Stimulated activated CD4-positive, alpha-beta T cell treated with anti-CD3 and anti-CD28 coated beads, Interleukin-15, amount 100 ng/mL, for 48 hours (primary cell): ENCODE measurements around the gene DTX4.

Experiments
- DNase-seq, 2 donors: peaks; one replicate each; pipeline ENCODE4 v3.0.0-alpha.2; 2020; ENCODE audit warnings: low read depth in 2 of 2

The DTX4 gene

DNA sequence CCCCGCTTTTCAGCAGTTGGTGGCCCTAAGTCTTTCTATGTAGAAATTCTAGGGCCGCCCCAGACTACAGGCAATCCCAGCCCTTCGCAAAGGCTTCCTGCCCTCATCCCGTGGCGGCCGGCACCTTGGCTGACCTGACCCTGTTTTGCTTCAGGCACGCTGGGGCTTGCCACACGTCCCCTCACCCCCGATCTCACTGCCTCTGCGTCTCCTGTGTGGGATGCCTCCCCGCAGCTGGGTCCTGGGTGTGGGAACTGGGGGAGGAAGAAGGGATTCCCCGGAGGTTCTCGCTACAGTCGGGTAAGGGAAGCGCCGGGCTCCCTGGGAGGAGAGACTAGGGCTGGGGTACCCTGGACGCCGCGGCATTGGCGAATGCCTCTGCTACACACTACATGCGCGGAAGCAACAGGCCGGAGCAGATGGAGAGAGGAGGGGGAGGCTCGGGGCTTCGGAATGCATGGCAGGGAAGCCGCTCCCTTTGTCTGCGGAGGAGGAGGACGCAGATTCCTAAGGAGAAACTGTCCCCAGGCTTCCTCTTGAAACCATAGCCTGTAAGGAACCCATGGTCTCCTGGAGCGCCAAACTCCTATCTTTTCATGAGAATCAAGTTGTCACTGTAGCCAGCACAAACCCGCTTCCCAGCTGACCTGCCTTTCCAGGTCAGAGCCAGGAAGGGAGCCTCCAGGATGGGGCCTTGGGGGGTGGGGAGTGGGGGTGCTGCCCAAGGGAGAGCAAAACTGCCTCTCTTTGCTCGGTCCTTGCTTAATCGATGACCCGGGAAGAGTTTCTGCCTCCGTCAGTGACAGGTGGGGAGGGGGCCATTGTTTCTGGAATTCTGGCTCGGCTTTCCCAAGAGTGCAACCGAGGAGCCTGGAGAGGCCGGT, 1.4 kb downstream of the DTX4 start:
- no peak for DNase-seq

DNA sequence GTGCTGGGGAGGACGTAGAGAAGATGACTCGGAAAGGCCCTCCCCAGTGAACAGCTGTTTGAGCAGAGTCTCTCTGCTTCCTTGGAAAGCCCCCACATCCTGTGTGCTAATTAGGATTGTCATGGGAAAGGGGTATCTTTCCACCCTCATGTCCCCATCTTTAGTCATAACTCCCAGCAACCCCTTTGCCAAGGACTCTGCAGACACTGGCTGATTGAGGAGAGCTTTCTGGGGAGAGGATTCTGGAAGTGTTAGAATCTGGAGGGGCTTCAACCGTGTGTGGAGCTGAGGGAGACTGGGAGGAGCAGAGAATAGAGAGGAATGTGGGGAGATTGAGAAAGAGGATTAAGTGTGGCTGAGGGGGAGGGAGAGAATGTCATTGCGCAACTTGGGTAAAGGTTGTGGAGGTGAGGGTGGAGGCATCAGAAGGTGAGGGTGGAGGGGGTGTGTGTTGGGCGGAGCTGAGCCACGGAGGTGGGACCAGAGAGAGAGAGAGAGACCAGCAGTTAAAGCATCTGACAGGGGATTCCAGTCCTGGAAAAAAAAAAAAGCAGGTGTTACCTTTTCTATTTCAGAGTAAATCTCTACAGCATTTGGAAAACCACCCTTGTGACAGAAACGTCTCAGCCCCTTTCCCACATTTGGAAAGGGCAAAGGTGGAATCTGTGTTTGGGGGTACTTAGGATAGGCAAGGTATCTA, 2.2 kb downstream of the DTX4 start:
- no peak for DNase-seq

DNA sequence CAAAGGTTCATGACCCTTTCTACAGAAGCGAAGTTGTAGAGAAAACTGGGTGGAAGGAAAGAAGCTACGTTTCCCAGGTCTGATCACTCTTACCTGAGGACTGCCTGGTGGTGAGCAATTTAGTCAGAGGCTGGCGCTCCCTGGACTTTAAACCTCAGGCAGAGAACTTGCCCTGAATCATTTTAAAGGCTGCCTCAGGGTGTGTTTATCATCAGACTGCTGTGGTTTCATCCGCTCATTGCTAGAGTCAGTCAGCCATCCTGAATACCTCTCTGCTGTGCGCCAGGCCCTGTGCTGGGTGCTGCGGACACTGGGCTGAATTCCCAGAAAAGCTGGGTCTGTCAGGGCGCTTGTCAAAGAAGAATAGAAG, 2.7 kb downstream of the DTX4 start:
- DNase-seq, result no peak

DNA sequence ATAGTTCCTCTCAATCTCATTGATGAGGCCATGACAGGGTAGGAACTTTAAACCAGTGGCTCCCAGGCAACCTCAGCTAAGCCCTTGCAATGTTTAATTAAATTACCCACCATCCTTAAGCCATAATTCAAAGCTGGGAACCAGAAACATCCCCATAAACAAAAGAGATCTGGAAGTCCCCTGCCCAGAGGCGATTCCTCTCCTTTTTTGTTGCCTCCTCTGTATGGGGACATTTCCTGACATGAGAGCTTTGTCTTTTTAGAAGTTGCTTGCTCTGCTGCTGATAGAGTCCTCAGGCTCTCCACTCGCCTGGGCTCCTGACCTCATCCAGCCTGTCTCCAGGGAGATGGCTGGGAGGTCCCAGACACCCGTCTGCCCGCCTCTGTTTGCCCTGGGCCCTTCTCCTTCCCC, 3.2 kb downstream of the DTX4 start:
- DNase-seq, result no peak

DNA sequence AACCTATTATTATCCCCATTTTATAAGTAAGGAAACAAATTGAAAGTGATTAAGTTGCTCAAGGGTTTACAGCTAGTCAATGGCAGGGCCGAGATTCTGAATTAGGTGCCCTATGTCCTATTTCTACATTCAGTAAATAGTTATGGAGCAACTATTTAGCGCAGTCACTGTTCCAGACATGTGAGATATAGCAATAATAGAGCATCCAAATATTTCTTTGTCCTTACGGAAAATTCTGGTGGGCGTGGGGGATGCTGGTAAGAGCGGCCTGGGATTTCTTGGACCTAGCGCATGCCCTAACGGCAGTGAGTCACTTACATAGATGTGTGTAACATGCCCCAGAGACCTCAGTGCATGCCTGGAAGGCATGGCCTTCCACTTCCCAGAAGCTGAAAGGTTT, 4.4 kb downstream of the DTX4 start:
- no peak for DNase-seq

DNA sequence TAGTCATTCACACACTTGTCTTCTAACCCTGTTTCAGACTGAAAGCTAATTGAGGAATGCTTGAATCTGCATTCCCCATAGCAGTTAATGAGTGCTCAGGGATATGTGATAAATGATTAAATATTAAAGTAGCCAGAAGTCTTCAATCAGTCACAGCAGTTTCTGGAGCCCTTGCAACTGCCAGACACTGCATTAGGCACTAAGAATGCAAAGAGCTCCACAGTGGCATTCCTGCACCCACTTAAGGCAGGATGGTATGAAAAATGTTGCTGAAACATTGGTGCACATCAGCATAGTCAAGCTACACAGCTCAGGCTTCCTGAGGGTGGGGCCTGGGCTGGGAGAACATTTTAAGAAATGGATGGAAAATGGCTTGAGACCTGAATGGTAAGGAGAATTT, 6.5 kb downstream of the DTX4 start:
- no peak for DNase-seq

DNA sequence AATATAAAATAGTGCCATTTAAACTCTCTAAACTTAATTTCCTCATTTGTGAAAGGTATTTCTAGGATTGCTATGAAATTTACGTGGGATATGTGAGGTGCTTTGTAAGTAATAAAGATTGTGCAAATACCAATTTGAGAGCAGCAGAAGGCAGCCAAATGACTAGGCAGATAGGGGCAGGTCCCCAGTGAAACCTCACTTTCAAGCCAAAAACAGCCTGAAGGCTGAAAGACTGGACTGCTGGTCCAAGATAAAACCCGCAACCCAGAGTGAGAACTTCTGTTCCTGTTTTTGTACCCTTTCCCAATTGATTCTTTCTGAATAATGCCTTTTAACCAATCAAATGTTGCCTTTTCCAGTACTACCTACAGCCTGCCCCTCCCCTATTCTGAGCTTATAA, 7.2 kb downstream of the DTX4 start:
- no peak for DNase-seq

DNA sequence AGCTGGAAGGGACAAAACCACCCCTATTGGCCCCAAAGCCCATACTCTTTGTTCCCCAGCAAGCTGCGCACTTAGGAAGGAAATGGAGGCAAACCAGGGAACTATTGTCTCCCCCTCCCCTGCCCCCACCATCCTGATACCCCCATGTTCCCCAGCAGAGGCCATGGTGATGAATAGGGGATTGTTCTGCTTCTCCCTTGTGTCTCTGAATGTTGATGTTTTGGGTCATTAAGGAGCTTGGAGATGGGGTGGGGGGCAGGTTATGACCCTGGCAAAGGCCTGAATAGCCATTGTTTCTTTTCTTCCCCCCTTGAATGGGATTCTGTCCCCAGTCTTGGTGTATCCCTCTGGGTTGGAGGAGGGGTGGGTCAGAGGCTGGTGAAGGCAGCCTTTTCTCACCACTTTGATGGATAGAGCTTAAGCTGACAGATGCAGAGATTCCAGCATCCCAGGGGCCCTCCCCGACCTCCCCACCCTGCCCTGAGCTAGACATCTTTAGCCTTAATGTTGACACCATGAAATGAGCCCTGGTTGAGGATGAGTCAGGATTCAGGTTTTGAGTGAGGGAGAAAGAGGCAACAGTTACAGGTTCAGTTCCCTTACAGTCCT, 8.3 kb downstream of the DTX4 start:
- no peak for DNase-seq

DNA sequence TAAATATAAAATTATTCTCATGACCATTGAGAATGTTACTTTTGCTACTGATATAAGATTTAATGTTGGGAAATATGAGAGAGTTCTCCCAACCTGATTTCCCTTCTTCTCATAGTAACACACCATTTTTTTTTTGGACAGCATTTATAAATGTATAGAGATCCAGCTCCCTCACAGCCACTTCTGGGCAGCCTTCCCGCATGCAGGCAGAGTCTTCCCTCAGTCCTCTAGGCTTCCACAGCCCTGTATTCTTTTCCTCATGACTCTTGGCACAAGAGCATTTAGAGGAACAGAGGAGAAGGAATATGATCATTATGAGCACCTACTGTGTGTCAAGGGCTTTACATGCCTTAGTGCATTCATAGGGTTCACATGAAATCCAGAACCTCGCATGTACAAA, 9.0 kb downstream of the DTX4 start:
- no peak for DNase-seq

DNA sequence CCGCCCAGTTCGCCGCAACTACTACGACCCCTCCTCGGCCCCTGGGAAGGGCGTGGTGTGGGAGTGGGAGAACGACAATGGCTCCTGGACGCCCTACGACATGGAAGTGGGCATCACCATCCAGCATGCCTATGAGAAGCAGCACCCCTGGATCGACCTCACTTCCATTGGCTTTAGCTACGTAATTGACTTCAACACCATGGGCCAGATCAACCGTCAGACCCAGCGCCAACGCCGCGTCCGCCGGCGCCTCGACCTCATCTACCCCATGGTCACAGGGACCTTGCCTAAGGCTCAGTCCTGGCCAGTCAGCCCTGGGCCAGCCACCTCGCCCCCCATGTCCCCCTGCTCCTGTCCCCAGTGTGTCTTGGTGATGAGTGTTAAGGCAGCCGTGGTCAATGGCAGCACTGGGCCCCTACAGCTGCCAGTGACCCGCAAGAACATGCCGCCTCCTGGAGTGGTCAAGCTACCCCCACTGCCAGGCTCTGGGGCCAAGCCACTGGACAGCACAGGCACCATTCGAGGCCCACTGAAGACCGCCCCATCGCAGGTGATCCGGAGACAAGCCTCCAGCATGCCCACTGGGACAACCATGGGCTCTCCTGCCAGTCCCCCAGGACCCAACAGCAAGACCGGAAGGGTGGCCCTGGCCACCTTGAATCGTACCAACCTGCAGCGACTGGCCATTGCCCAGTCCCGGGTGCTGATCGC, 10.0 kb downstream of the DTX4 start:
- DNase-seq, result no peak

DNA sequence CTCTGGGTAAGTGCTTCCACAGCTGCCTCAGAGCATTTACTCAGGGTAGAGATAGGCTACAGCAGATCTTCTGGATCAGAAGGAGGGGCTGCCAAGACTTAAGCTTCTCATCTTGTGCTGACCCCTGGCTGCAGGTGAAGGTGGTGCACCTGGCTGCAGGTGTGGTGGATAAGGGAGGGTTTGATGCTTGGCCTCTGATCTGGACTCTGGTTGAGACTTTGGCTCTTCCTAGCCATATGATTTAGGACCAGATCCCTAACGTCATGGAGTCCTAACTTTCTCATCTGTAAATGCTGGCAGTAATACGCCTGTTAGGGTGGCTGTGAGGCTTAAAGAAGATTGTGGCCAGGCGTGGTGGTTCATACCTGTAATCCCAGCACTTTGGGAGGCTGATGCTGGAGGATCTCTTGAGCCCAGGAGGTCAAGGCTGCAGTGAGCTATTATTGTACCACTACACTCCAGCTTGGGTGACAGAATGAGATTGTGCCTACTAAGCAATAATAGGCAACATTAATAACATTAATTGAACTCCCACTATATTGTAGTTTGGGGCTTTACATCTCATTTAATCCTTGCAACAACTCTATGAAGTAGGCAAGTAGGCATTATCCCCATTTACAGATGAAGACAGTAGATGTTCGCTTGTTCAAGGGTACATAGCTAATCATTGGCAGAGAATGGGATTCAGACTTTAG, 10.7 kb downstream of the DTX4 start:
- DNase-seq, result no peak

DNA sequence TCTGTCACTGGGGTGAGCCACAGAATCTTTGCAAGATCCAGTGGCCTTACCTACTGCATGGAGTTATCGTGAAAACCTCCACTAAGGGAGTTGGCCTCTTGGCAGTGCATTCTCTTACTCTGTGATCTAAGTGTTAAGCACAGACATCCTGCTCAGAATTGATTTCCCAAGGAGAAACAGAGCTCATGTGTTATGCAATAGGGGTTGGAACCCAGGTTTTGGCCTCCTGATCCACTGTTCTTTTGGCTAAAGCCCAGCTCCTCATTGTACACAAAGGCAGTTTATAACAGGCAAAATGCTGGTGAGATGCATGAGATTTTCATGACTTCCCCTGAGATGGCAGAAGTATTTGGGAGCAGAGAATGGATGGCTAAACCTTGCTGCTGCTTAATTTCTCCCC, 11.8 kb downstream of the DTX4 start:
- DNase-seq, result no peak

DNA sequence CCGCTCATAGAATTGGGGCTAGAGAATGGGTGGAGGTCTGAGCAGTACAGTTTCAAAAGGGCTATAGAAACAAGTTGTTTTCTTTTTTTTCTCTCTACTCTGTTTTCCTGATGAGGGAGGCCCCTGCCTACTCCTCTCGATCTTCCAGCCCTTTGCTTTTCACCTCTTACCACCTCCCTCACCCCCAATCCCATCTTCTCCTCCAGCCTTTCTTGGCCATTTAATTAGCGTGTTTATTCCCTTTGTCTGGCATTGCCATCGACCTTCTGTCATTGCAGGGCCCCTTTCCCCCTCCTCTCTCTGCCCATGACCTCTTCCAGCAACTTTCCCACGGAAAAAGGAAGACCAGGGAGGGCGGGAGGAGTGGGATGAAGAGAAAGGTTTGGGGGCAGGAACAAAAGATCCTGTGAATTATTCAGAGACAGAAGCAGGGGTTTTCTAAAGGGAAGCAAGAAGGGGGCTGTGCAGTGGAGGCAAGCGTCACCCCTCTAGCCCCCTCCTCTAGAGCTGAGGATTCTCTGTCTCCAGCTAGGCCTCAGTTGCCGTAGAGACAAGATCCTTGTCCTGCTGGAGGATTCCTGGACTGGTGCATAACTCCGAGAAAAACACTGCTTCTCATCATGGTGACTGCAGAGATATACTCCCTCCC, 12.9 kb downstream of the DTX4 start:
- no peak for DNase-seq

DNA sequence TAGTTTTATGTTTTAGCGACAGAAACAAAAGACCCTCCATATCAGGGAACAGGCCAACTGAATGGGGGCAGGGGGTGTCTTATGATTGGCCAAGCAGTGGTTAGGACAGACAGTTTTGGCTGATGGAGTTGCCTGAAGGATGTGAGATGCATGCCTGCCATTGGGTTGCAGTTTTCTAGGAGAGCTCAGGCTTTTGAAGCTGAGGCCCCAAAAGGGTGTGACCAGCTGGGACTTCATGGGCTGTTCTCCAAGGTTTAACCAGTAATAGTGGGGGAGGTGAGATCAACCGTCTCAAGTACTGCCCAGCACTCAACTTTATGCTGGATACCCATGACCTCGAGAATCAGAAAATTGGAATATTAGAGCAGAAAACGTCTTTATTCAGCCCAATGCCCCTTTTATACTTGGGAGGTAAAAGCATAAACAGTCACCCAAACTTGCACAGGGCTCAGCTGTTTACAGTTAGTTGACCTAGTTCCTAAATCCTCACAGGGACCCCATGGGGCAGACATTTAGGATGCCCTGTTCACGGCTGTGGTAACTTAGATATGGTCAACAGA, 13.5 kb downstream of the DTX4 start:
- DNase-seq, result no peak

DNA sequence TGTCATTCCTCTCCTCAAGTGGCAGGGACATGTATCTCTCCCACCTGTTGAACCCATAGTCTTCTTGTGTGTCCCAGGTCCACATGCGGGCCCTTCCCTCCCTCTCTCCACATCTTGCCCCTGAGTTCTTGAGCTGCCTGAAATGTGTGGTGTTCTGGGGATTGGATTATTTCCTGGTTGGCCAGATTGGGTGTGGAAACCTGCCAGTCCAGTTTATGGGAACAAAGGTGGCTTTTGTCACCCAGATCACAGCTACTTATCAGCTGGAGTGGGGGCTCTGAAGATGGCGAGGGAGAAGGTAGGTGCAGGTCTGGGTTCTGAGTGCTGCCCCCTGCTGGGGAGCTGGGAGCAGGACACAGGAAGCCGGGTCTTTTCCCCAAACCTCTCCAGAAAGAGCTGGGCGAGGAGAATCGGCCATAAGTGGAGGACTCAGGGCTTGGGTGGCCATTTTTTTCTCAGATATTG, 14.2 kb downstream of the DTX4 start:
- peak in 1 of 2 donors; percentile 30 for DNase-seq

DNA sequence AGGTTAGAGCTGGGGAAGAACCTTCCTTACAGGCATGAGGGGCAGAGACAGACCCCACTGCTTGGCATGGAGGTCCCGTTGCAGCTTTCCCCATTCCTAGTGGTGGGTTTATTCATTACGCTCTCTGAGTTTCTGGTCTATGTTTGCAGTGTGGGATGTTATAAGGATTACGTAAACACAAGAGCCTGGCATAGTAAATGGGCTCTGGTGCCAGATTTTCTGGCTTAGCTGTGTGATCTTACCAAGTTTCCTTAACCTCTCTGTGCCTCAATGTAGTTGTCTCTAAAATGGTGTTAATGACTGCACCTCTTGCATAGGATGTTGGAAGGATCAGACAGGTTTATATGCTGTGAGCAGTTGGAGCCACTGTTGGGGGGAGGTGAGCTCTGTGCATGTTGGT, 15.1 kb downstream of the DTX4 start:
- DNase-seq, result no peak

DNA sequence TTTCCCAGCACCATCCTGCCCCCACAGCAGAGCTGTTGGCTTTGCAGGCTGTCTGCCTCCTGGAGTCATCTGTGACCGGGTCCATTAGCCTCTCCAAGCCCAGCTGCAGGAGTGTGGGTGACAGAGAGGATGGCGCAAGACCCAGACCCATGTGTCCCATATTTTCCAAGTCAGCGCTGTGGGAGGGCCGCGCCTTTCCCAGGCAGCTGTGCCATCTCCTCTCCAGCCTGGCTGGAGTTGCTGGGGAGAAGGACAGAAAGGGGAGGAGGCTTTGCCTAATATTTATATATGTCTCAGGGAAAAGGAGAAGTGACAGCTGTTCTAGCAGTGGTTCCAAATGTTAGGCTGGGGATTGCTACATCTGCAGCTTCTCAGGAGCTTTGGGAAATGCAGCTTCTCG, 15.7 kb downstream of the DTX4 start:
- DNase-seq, result no peak

DNA sequence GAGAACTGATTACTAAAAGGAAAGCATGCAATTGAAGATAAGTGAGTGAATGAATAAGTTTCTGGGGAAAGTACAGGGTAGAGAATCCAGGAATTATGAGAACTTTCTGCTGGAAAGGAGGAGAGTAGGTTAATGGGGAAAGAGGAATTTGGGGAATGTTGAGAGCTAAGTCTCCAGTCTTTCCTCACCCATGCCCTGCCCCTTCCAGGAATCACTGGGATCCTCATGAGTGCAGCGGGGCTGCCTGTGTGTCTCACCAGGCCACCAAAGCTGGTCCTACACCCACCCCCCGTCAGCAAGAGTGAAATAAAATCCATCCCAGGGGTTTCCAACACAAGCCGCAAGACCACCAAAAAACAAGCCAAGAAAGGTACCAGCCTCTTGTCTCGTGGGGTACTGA, 17.0 kb downstream of the DTX4 start:
- DNase-seq, result no peak

DNA sequence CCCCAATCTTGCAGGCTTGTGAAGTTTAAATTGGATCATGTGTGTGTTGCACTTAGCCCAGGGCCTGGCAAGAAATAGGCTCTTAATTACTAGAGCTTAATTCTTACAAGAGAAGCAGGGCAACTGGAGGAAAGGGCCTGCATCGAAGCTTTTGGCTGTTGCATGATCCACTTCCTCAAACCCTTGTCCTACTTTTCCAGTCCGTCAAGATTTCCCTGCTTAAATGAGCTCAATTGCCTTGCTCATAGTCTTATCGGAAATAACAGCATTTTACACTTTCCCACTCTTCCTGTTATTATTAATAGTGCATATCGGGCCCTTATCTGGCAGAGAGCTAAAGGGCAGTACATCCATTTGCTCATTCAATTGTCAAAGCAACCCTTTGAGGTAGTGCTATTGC, 18.1 kb downstream of the DTX4 start:
- DNase-seq, result no peak

DNA sequence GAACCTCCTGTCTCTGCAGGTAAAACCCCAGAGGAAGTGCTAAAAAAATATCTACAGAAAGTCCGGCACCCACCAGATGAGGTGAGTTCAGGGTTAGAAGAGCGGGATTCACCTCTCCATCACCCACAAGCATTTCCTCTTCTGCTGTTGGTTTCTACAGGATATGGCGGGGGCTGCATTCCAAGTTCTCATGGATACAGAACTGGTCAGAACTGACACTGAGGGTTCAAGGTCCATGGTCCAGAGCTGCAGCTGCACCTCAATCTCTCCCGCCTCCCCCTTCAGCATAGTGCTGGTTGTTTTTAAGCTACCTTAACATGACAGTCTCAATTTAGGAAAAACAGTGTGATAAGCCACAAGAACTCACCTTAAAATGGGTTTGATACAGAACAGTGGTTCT, 19.2 kb downstream of the DTX4 start:
- no peak for DNase-seq

DNA sequence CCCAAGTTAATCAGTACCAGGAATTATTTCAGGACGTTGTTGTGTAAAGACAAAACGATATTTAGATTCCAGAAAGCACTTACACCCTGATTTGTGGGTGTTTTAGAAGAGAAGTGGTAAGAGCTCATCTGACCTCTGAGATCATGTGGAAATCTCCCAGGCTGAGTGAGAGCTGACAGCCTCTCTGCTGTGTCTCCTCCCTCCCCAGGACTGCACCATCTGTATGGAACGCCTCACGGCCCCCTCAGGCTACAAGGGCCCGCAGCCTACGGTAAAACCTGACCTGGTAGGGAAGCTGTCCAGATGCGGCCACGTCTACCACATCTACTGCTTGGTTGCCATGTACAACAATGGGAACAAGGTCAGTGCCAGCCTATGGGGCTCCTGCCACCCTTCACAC, 20.0 kb downstream of the DTX4 start:
- DNase-seq, result no peak
